HEK293 (cell line): ENCODE measurements around the gene TMEM8B.

Experiments
- ZNF10 ChIP-seq: fragments of 450-650 bp; formaldehyde crosslinking; IDR thresholded peaks from 2 replicates; pipeline ENCODE4 v1.5.1; 2017; ENCODE audit warnings: missing biosample characterization, missing genetic modification characterization
- ZNF707 ChIP-seq: fragments of 450-650 bp; formaldehyde crosslinking; IDR thresholded peaks from 2 replicates; pipeline ENCODE4 v1.5.1; 2016; ENCODE audit warnings: missing biosample characterization, missing genetic modification characterization

- TF ChIP-seq ZNF10 (no peak), ZNF707 (tag by site-specific recombination) (no peak)
These were observed 30.9 kb downstream of the TMEM8B start for GRCh38 chr9:35859990-35860339.
